K562 (cell line): ENCODE results near the gene PRDM8. TPM values are rescaled to one million over a fixed set of nuclear protein-coding genes. Genes with fewer than 3 reads are reported as not detected.

Experiments
- ATAC-seq: fragments of 200-7000 bp; cut with Tn5 transposase; 3 replicates; pipeline ENCODE4 v1.9.1; 2020; ENCODE audit warnings: moderate library complexity
- BruUV-seq: library from RNA; stranded (reverse); fragments of 400-500 nt; replicated peaks from 2 replicates; lab custom pipeline; 2021; lab: Mats Ljungman, UMichigan
- CTCF ChIA-PET: fragments of 300-600 bp; formaldehyde crosslinking; extraction: SDS; loops from one replicate; lab custom pipeline; 2021; ENCODE audit warnings: low intra/inter-chr PET ratio; lab: Yijun Ruan, JAX
- POLR2A ChIA-PET: fragments of 300-600, 350-650 bp; sonication (Branson Sonifier 250); formaldehyde crosslinking; extraction: SDS; loops from one replicate; lab custom pipeline; 2021; ENCODE audit warnings: antibody characterized with exemption, inconsistent platforms; lab: Yijun Ruan, JAX
- DNase-seq, 4 experiments: peaks; one replicate each; pipeline versions ENCODE4 v3.0.0 to v3.0.0-alpha.2; 2011 to 2018; ENCODE audit warnings: low spot score in 3 of 4, mixed read lengths in 3 of 4; ENCODE audit errors: extremely low read depth in 1 of 4
- FAIRE-seq: peaks from 2 replicates; lab custom pipeline; 2011; peaks lifted over from hg19 to GRCh38; lab: Jason Lieb, UNC
- H2AFZ ChIP-seq: 2 replicates; pipeline ENCODE4 v1.6.0; 2011; ENCODE audit warnings: low read depth, low read length, control low read depth, inconsistent platforms
- H3K27ac ChIP-seq: fragments of 200-600 bp; 3 replicates; pipeline ENCODE4 v1.8.0; 2011; ENCODE audit warnings: low read depth, mild to moderate bottlenecking, control low read depth, inconsistent platforms, low read length, moderate library complexity, mixed read lengths; ENCODE audit errors: extremely low read depth
- H3K27me3 ChIP-seq, 2 experiments: fragments of 300-600 bp in 1 of 2; 2 replicates in 1 of 2; 3 replicates in 1 of 2; pipeline versions ENCODE4 v1.6.0 to v1.8.0; 2011; ENCODE audit warnings: inconsistent platforms in 2 of 2, low read length in 2 of 2, mild to moderate bottlenecking in 1 of 2, mixed read lengths in 1 of 2, moderate library complexity in 1 of 2; ENCODE audit not compliant: control insufficient read depth in 2 of 2, insufficient read depth in 2 of 2
- H3K36me3 ChIP-seq: fragments of 300-600 bp; 3 replicates; pipeline ENCODE4 v1.8.0; 2011; ENCODE audit warnings: mild to moderate bottlenecking, low read length, inconsistent platforms; ENCODE audit not compliant: control insufficient read depth, insufficient read depth
- H3K4me1 ChIP-seq, 2 experiments: fragments of 200-600 bp in 1 of 2; replicated peaks in 1 of 2; 2 replicates in 1 of 2; 3 replicates in 1 of 2; pipeline versions ENCODE4 v1.5.1 to v1.8.0; 2011; ENCODE audit warnings: inconsistent platforms in 2 of 2, low read length in 2 of 2, mild to moderate bottlenecking in 1 of 2, mixed read lengths in 1 of 2, moderate library complexity in 1 of 2; ENCODE audit not compliant: control insufficient read depth in 2 of 2, insufficient read depth in 2 of 2
- H3K4me2 ChIP-seq: 2 replicates; pipeline ENCODE4 v1.6.1; 2011; ENCODE audit warnings: low read length, control low read depth, inconsistent platforms, mixed read lengths; ENCODE audit not compliant: insufficient read depth
- H3K4me3 ChIP-seq: fragments of 200-600 bp; sonication (generic), shearing (Covaris generic); 2 replicates; pipeline ENCODE4 v1.5.1; 2016; ENCODE audit warnings: control low read depth, inconsistent platforms
- H3K79me2 ChIP-seq: fragments of 200-600 bp; 3 replicates; pipeline ENCODE4 v1.8.0; 2011; ENCODE audit warnings: low read length, inconsistent platforms; ENCODE audit not compliant: control insufficient read depth, insufficient read depth
- H3K9ac ChIP-seq, 2 experiments: 2 replicates each; pipeline versions ENCODE4 v1.6.0 to v1.6.1; 2011; ENCODE audit warnings: low read depth in 2 of 2, low read length in 2 of 2, control low read depth in 1 of 2, inconsistent platforms in 1 of 2, mild to moderate bottlenecking in 1 of 2, mixed read lengths in 1 of 2; ENCODE audit not compliant: insufficient read depth in 1 of 2
- H3K9me1 ChIP-seq: one replicate; pipeline ENCODE4 v1.6.0; 2011; ENCODE audit warnings: inconsistent platforms, mild to moderate bottlenecking, low read length, moderate library complexity; ENCODE audit not compliant: control insufficient read depth, insufficient read depth
- H3K9me3 ChIP-seq: replicated peaks from 2 replicates; pipeline ENCODE4 v1.5.1; 2011; ENCODE audit warnings: low read depth, low read length, inconsistent platforms; ENCODE audit not compliant: control insufficient read depth, insufficient read depth
- H4K20me1 ChIP-seq: replicated peaks from 2 replicates; pipeline ENCODE4 v1.6.1; 2011; ENCODE audit warnings: low read length, inconsistent platforms, mixed read lengths; ENCODE audit not compliant: control insufficient read depth, insufficient read depth
- BDP1 ChIP-seq: IDR thresholded peaks from 3 replicates; pipeline ENCODE4 v1.6.1; 2011; ENCODE audit not compliant: insufficient read length, insufficient read depth
- DDX20 ChIP-seq: fragments of 450-650 bp; IDR thresholded peaks from 2 replicates; pipeline ENCODE4 v1.6.1; 2016; ENCODE audit warnings: missing genetic modification characterization, low read depth, mild to moderate bottlenecking, missing compliant biosample characterization, moderate library complexity
- GATAD2B ChIP-seq: fragments of 450-650 bp; IDR thresholded peaks from 2 replicates; pipeline ENCODE4 v1.6.1; 2017; ENCODE audit warnings: mild to moderate bottlenecking, borderline replicate concordance
- SREBF2 ChIP-seq: sonication (generic); formaldehyde crosslinking; IDR thresholded peaks from 2 replicates; pipeline ENCODE4 v1.4.0; 2020; ENCODE audit warnings: mild to moderate bottlenecking, missing genetic modification reagents
- WGBS: fragments of 100-300 bp; shearing (Covaris generic); methylation state at CpG from one replicate; pipeline ENCODE4 v1.1.6; 2016; ENCODE audit warnings: low coverage, mixed read lengths; ENCODE audit not compliant: insufficient coverage; ENCODE audit errors: missing lambda C conversion rate; 5-methylcytosine and 5-hydroxymethylcytosine counted together
- in situ Hi-C: fragments of 300-500 bp; cut with MboI; formaldehyde crosslinking; loops from 4 replicates; pipeline ENCODE4 v1.15.0; 2018; ENCODE audit warnings: inconsistent platforms, mixed read lengths
- intact Hi-C: fragments of 100-400 bp; cut with micrococcal nuclease; formaldehyde crosslinking; loops from 2 replicates; pipeline ENCODE4 v1.14.2; 2022
- polyA plus RNA-seq, 8 experiments: library from polyadenylated mRNA; depleted of rRNA in 4 of 8; stranded (reverse) in 5 of 8; unstranded in 3 of 8; fragments of >200 nt; fragmentation: Nextera tagmentation in 2 of 8; fragmentation: Illumina TruSeq in 1 of 8; extraction: Ambion mirVana in 2 of 8; extraction: Trizol in 1 of 8; gene quantifications; 2 replicates each; pipeline versions ENCODE4 v1.2.1 to v1.2.3, GENCODE V29; 2011 to 2014; ENCODE audit warnings: inconsistent platforms in 1 of 8, missing spikeins in 1 of 8
- total RNA-seq, 7 experiments: library from RNA; depleted of rRNA in 6 of 7; stranded (reverse); fragments of >200 nt in 6 of 7; fragmentation: Illumina TruSeq in 2 of 7; extraction: Trizol in 2 of 7; gene quantifications; 2 replicates each; pipeline versions ENCODE4 v1.2.1 to v1.2.3, GENCODE V29; 2011 to 2021; ENCODE audit warnings: low replicate concordance in 1 of 7
- TF ChIP-seq, protein P1 (sequence below): fragments of 250-450 bp; sonication (Bioruptor Pico); IDR thresholded peaks from 2 replicates; pipeline ENCODE4 v1.5.1; 2021; ENCODE audit warnings: mild to moderate bottlenecking
- TF ChIP-seq, protein P2 (sequence below): fragments of 450-650 bp; conservative IDR thresholded peaks from 2 replicates; pipeline ENCODE4 v1.6.1; 2016; ENCODE audit warnings: missing genetic modification characterization, low read depth, mild to moderate bottlenecking, missing compliant biosample characterization, moderate library complexity
- TF ChIP-seq, protein P3 (sequence below): fragments of 250-450 bp; sonication (Bioruptor Pico); IDR thresholded peaks from 2 replicates; pipeline ENCODE4 v1.5.0; 2020; ENCODE audit warnings: mild to moderate bottlenecking

The PRDM8 gene
- total and polyA plus RNA-seq, 9 of the 15 experiments (the other 6 are each of a cell fraction or from before 2014, with no cell fraction given), result 0.40 TPM; not detected in 8

DNA sequence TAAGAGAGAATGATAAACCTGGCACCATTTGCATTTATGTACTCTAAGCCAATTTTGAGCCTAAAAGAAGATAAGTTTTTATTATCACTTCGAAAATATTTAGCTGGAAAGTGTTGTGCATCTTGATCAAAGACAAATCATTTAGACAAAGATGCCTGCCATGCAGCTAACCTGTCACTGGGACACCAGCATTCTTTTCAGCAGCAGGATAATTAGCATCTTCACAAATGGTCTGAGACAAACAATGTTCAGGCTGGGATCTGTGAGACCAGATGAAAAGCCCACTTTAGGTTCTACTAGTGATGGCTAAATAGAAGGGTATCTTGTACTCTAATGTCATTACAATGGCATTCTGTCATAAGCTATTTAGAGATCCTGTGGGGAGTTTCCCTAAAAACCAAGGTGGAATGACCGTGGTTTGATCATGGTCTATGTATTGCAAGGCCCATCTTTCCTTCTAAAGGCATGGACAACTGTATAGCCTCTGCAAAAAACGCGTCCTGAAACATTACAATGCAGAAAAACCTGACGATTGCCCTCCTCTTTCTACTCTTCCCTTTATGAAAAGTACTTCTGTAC lies 7.2 kb downstream of the PRDM8 start:
- peaks cover 8% of the 10 kb centered on the region for H3K9me3 ChIP-seq
- 39% methylated on average over 5 of the region's 5 CpGs for whole genome bisulfite sequencing
- no peaks in the 10 kb centered on the region for H3K9me1 ChIP-seq
- H2AFZ ChIP-seq, result no peak overlapping the region
- no peak for FAIRE-seq
- no peak overlapping the region for H3K27ac ChIP-seq
- no peak for DNase-seq
- H4K20me1 ChIP-seq, result no peaks in the 10 kb centered on the region
- H3K79me2 ChIP-seq, result no peaks in the 10 kb centered on the region
- BruUV-seq, result no TSS peak
- no peak overlapping the region for H3K4me3 ChIP-seq
- H3K27me3 ChIP-seq, result no peaks in the 10 kb centered on the region; a peak in 1 of 5 replicates
- intact Hi-C loops, result no loop called here
- in situ Hi-C loops, result no loop called here
- POLR2A ChIA-PET, result no interaction called here
- TF ChIP-seq, protein P1, sequence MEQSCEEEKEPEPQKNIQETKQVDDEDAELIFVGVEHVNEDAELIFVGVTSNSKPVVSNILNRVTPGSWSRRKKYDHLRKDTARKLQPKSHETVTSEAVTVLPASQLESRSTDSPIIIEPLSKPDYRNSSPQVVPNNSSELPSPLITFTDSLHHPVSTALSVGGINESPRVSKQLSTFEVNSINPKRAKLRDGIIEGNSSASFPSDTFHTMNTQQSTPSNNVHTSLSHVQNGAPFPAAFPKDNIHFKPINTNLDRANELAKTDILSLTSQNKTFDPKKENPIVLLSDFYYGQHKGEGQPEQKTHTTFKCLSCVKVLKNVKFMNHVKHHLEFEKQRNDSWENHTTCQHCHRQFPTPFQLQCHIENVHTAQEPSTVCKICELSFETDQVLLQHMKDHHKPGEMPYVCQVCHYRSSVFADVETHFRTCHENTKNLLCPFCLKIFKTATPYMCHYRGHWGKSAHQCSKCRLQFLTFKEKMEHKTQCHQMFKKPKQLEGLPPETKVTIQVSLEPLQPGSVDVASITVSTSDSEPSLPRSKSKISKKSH (CRISPR knock-in tag), result no peak
- TF ChIP-seq BDP1 (no peak), SREBF2 (no peak), DDX20 (no peak), GATAD2B (no peak)
- TF ChIP-seq, protein P2, sequence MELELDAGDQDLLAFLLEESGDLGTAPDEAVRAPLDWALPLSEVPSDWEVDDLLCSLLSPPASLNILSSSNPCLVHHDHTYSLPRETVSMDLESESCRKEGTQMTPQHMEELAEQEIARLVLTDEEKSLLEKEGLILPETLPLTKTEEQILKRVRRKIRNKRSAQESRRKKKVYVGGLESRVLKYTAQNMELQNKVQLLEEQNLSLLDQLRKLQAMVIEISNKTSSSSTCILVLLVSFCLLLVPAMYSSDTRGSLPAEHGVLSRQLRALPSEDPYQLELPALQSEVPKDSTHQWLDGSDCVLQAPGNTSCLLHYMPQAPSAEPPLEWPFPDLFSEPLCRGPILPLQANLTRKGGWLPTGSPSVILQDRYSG (tag), result no peak
- TF ChIP-seq, protein P3, sequence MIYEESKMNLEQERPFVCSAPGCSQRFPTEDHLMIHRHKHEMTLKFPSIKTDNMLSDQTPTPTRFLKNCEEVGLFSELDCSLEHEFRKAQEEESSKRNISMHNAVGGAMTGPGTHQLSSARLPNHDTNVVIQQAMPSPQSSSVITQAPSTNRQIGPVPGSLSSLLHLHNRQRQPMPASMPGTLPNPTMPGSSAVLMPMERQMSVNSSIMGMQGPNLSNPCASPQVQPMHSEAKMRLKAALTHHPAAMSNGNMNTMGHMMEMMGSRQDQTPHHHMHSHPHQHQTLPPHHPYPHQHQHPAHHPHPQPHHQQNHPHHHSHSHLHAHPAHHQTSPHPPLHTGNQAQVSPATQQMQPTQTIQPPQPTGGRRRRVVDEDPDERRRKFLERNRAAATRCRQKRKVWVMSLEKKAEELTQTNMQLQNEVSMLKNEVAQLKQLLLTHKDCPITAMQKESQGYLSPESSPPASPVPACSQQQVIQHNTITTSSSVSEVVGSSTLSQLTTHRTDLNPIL (CRISPR knock-in tag), result no peak
- TF ChIP-seq, all 486 proteins: peak for 0
- Histone ChIP-seq H3K4me2 (no peak overlapping the region), H3K36me3 (no peaks in the 10 kb centered on the region), H3K9ac (no peak overlapping the region), H3K4me1 (peaks cover 0 to 6% of the 10 kb centered on the region in 2 experiments; a peak in 1 of 5 replicates)
- CTCF ChIA-PET, result no interaction called here
- no peak for ATAC-seq
